T-cell (primary cell): ENCODE data around the gene RPL37A. TPM values are rescaled to one million over a fixed set of nuclear protein-coding genes. Genes with fewer than 3 reads are reported as not detected.

Source experiments
- ATAC-seq, 4 experiments: fragments of 200-7000 bp in 3 of 4; fragments of 150-1000 bp in 1 of 4; cut with Tn5 transposase; replicated peaks in 1 of 4; 1 replicate in 3 of 4; 2 replicates in 1 of 4; pipeline ENCODE4 v1.10.0; 2021; ENCODE audit warnings: moderate library complexity in 3 of 4, mild to moderate bottlenecking in 2 of 4, moderate number of reproducible peaks in 1 of 4
- CTCF ChIA-PET, 2 donors: fragments of 300-600 bp; sonication (Branson Sonifier 250); formaldehyde crosslinking; loops; one replicate each; lab custom pipeline; 2022; ENCODE audit warnings: antibody characterized with exemption in 2 of 2; lab: Charles Lee
- POLR2A ChIA-PET, 2 donors: fragments of 300-600 bp; sonication (Branson Sonifier 250); formaldehyde crosslinking; loops; one replicate each; lab custom pipeline; 2022; ENCODE audit warnings: antibody characterized with exemption in 2 of 2; lab: Charles Lee
- DNase-seq, 35 experiments: peaks; one replicate each; pipeline versions ENCODE4 v3.0.0 to v3.0.0-alpha.2; 2013 to 2023
- H3K27ac ChIP-seq: one replicate; pipeline ENCODE4 v1.5.1; 2013; ENCODE audit warnings: low read length
- H3K27me3 ChIP-seq, 2 experiments: replicated peaks in 1 of 2; 1 replicate in 1 of 2; 2 replicates in 1 of 2; pipeline versions ENCODE4 v1.6.1 to v1.7.0; 2013; ENCODE audit warnings: low read length in 1 of 2, mixed read lengths in 1 of 2; ENCODE audit not compliant: control insufficient read depth in 2 of 2, insufficient read depth in 2 of 2; ENCODE audit errors: extremely low read depth in 1 of 2
- H3K36me3 ChIP-seq, 2 donors: 1 replicate in 1 of 2; 2 replicates in 1 of 2; pipeline versions ENCODE4 v1.6.1 to v1.7.0; 2013; ENCODE audit warnings: low read length in 1 of 2; ENCODE audit not compliant: control insufficient read depth in 2 of 2, insufficient read depth in 1 of 2; ENCODE audit errors: extremely low read depth in 1 of 2
- H3K4me1 ChIP-seq, 2 experiments: 1 replicate in 1 of 2; 2 replicates in 1 of 2; pipeline versions ENCODE4 v1.6.1 to v1.7.0; 2013; ENCODE audit warnings: low read length in 2 of 2, mixed read lengths in 1 of 2; ENCODE audit not compliant: insufficient read depth in 2 of 2, control insufficient read depth in 1 of 2; ENCODE audit errors: extremely low read depth in 1 of 2
- H3K4me3 ChIP-seq, 2 donors: 1 replicate in 1 of 2; 2 replicates in 1 of 2; pipeline versions ENCODE4 v1.5.1 to v1.7.0; 2013; ENCODE audit warnings: mild to moderate bottlenecking in 2 of 2, low read length in 1 of 2, moderate library complexity in 1 of 2; ENCODE audit not compliant: control insufficient read depth in 1 of 2; ENCODE audit errors: extremely low read depth in 1 of 2
- H3K9me3 ChIP-seq: 2 replicates; pipeline ENCODE4 v1.7.0; 2013
- H3K27ac Mint-ChIP-seq, 2 donors: one replicate each; pipeline ENCODE4 v1.8.0; 2020 to 2021; ENCODE audit warnings: mild to moderate bottlenecking in 2 of 2, mixed read lengths in 2 of 2
- H3K27me3 Mint-ChIP-seq, 2 donors: one replicate each; pipeline ENCODE4 v1.8.0; 2021 to 2022; ENCODE audit warnings: mixed read lengths in 2 of 2
- H3K36me3 Mint-ChIP-seq: one replicate; pipeline ENCODE4 v1.8.0; 2021; ENCODE audit warnings: mixed read lengths
- H3K4me1 Mint-ChIP-seq, 3 donors: one replicate each; pipeline ENCODE4 v1.8.0; 2020 to 2022; ENCODE audit warnings: mixed read lengths in 3 of 3, mild to moderate bottlenecking in 1 of 3
- H3K4me3 Mint-ChIP-seq, 3 donors: one replicate each; pipeline ENCODE4 v1.8.0; 2020 to 2022; ENCODE audit warnings: mild to moderate bottlenecking in 3 of 3, mixed read lengths in 3 of 3, moderate library complexity in 3 of 3
- H3K9me3 Mint-ChIP-seq, 3 donors: one replicate each; pipeline ENCODE4 v1.8.0; 2020 to 2022; ENCODE audit warnings: mixed read lengths in 3 of 3
- WGBS: methylation state at CpG from one replicate; pipeline ENCODE4 v1.1.5; 2013; ENCODE audit warnings: missing lambda C conversion rate; ENCODE audit not compliant: insufficient coverage; 5-methylcytosine and 5-hydroxymethylcytosine counted together
- total RNA-seq, 35 experiments: library from RNA in 6 of 35; stranded (reverse) in 6 of 35; fragments of 120-200 nt in 1 of 35; gene quantifications; one replicate each; pipeline versions ENCODE4 v1.2.1 to v1.2.4 and lab custom pipeline; 2013 to 2026

RPL37A gene
- total RNA-seq, 5 donors from 2014 or later (not counting 1 experiment from before 2014, with no cell fraction given), result 3,102 to 3,715 (median 3,468) TPM

DNA sequence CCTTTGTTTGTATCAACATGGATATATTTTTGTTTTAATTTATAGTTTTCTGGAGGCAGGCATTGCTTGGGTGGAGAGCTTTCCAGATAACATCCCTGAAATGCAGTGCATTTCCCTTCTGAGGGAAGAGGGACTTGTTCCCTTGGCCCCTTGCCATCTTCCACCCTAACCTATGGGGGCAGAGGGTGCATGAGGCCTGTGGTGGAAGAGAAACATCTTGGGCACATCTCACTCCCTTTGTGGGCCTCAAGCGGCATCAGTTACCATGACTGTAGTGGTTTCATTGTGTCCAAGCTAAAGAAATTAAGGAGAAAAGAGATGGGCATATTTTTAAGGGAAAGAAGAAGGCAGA, 5.3 kb upstream of the RPL37A start:
- ChIA-PET CTCF (no interaction called here), POLR2A (no interaction called here)
- H3K36me3 Mint-ChIP-seq, result peaks cover 3% of the 10 kb centered on the region
- peaks cover 11 to 20% (median 11%) of the 10 kb centered on the region in 3 donors for H3K4me1 Mint-ChIP-seq
- WGBS, result no CpG with 5 or more reads among the region's 1 CpG
- DNase-seq (no peak), ATAC-seq (no peak)
- no peaks in the 10 kb centered on the region for H3K9me3 Mint-ChIP-seq
- no peak overlapping the region for H3K4me3 ChIP-seq
- H3K27ac Mint-ChIP-seq, result no peak overlapping the region
- H3K27me3 Mint-ChIP-seq, result no peaks in the 10 kb centered on the region
- peaks cover 11% of the 10 kb centered on the region in 2 experiments for H3K4me1 ChIP-seq
- no peaks in the 10 kb centered on the region for H3K36me3 ChIP-seq
- no peaks in the 10 kb centered on the region for H3K27me3 ChIP-seq
- no peak overlapping the region for H3K27ac ChIP-seq
- H3K4me3 Mint-ChIP-seq, result no peak overlapping the region
- no peaks in the 10 kb centered on the region for H3K9me3 ChIP-seq

DNA sequence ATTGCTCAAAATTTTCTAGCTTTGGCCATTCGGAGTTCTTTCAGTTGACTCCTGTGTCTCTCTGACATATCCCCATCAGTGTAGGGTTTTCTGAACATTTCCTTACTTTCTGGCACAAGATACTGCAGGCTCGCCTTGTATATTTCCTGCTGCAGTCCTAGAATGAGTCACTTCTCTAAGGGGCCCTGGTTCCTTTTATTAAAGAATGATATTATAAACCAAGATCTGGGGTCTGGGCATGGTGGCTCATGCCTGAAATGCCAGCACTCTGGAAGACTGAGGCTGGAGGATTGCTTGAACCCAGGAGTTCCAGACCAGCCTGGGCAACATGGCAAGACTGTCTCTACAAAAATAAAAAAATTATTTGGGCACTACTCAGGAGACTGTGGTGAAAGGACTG, 3.0 kb upstream of the RPL37A start:
- H3K27me3 ChIP-seq, result no peaks in the 10 kb centered on the region
- Mint-ChIP-seq H3K4me3 (no peak overlapping the region), H3K4me1 (peaks cover 27 to 40% (median 30%) of the 10 kb centered on the region in 3 donors), H3K9me3 (no peaks in the 10 kb centered on the region), H3K27ac (no peak overlapping the region), H3K36me3 (peaks cover 20% of the 10 kb centered on the region), H3K27me3 (no peaks in the 10 kb centered on the region)
- ChIA-PET POLR2A (no interaction called here), CTCF (no interaction called here)
- no peaks in the 10 kb centered on the region for H3K9me3 ChIP-seq
- ATAC-seq (no peak), DNase-seq (no peak)
- no peak overlapping the region for H3K27ac ChIP-seq
- WGBS, result no CpG with 5 or more reads among the region's 2 CpGs
- H3K4me1 ChIP-seq, result peaks cover 19 to 26% of the 10 kb centered on the region in 2 experiments
- no peak overlapping the region for H3K4me3 ChIP-seq
- H3K36me3 ChIP-seq, result peaks cover 4 to 13% of the 10 kb centered on the region in 2 donors

DNA sequence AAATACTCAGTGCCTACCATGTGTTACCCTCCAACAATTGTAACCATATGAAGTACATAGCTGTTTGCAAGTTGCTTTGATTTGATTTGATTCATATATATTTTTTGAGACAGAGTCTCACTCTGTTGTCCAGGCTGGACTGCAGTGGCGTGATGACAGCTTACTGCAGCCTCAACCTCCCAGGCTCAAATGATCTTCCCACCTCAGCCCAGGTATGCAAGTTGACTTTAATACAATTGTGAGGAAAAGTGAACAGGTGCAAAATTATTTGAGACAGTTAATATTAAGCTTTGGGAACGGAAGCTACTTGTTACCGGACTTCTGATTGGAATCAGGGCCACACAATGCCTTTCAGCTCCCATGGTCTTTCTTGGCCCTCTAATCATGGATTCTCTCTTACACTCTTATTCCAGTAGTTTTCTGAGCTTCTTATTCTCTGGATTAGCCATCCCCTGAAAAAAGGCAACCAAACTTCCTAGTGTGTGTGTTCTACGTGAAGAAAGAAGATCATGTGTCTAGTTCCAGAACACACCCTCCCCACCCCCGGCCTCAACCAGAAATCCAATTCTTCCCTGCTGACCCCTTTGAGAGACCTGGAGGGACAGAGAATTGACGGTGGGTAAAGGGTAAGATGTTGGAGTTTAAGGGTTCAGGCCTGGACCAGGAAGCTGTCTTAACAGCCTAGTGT, 1.1 kb upstream of the RPL37A start:
- Histone ChIP-seq H3K27ac (no peak overlapping the region), H3K9me3 (no peaks in the 10 kb centered on the region), H3K27me3 (no peaks in the 10 kb centered on the region), H3K4me1 (peaks cover 23 to 29% of the 10 kb centered on the region in 2 experiments), H3K4me3 (peak overlapping the region in 1 of 2 donors; percentile 88), H3K36me3 (peaks cover 4 to 32% of the 10 kb centered on the region in 2 donors)
- H3K4me3 Mint-ChIP-seq, result peak overlapping the region; percentile 94 to 98 (median 97)
- H3K27me3 Mint-ChIP-seq, result no peaks in the 10 kb centered on the region
- H3K27ac Mint-ChIP-seq, result peak overlapping the region; percentile 89 to 95
- POLR2A ChIA-PET, result interaction anchor here in 1 of 2 donors (1.6 kb wide), 1 partner anchor 86 kb away, joined by 8 read pairs; the partner anchor contains the start of gene SMARCAL1
- 100% methylated on average over 1 of the region's 6 CpGs for WGBS
- H3K4me1 Mint-ChIP-seq, result peaks cover 35 to 50% (median 44%) of the 10 kb centered on the region in 3 donors
- H3K9me3 Mint-ChIP-seq, result no peaks in the 10 kb centered on the region
- ATAC-seq (no peak), DNase-seq (no peak)
- CTCF ChIA-PET, result interaction anchor here (0.6 to 1.1 kb wide), 3 partner anchors 387 to 1296 kb away, joined by 4 to 7 read pairs (median 5); no protein-coding TSS in a partner anchor
- peaks cover 33% of the 10 kb centered on the region for H3K36me3 Mint-ChIP-seq

DNA sequence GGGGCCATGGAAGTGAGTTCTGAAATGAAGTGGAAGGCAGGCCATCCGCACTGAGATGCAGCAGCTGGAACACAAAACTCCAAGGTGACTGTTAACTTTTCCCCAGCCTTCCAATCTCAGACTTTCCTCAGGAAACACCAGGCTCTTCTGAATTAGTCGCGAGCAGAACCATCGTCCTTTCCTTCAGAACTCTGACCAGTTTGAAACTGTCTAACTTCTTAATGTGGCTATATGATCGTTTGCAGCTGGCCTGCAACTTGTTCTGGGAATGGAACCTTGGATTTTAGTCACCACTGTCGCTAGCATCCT, 620 bp upstream of the RPL37A start:
- Mint-ChIP-seq H3K36me3 (peaks cover 37% of the 10 kb centered on the region), H3K4me1 (peaks cover 40 to 55% (median 48%) of the 10 kb centered on the region in 3 donors), H3K9me3 (no peaks in the 10 kb centered on the region), H3K4me3 (peak overlapping the region; percentile 94 to 98 (median 97)), H3K27me3 (no peaks in the 10 kb centered on the region), H3K27ac (peak overlapping the region; percentile 89 to 95)
- Histone ChIP-seq H3K9me3 (no peaks in the 10 kb centered on the region), H3K36me3 (peaks cover 8 to 37% of the 10 kb centered on the region in 2 donors), H3K27me3 (no peaks in the 10 kb centered on the region), H3K27ac (peak overlapping the region; percentile 84), H3K4me1 (peaks cover 23 to 29% of the 10 kb centered on the region in 2 experiments), H3K4me3 (peak overlapping the region; percentile 88 to 89)
- ChIA-PET CTCF (interaction anchor here (0.6 to 1.1 kb wide), 3 partner anchors 384 to 1200 kb away, joined by 4 to 7 read pairs (median 5); no protein-coding TSS in a partner anchor), POLR2A (interaction anchor here in 1 of 2 donors (0.5 to 1.6 kb wide), 2 partner anchors 86 to 357 kb away, joined by 4 to 8 read pairs; partner anchors contain the start of gene SMARCAL1)
- DNase-seq, result no peak
- no peak for ATAC-seq
- WGBS, result 20% methylated on average over 2 of the region's 6 CpGs

DNA sequence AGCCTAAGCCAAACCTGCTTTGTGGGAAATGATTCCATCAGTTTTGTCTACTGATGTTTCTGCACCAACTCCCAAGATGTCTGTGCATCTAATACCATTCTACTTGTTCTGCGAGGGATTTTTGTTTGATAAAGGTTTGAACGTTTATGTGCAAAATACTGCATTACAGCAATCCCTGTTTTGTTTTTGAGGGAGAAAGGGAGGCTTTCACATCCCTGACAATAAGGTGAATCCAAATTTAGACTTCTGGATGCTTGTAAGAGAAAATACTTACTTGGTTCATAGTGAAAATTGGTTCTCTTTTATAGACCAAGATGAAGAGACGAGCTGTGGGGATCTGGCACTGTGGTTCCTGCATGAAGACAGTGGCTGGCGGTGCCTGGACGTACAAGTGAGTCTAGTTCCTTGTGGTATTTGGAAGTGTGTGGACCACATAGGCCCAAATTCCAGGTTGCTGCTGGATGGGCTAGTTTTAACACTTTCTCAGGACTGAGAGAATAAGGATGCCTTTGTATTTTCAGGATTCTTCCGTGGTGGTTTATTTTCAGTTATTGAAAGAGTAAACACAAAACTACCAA, 1.1 kb downstream of the RPL37A start:
- POLR2A ChIA-PET, result no interaction called here
- Mint-ChIP-seq H3K36me3 (peaks cover 45% of the 10 kb centered on the region), H3K4me1 (peaks cover 41 to 61% (median 54%) of the 10 kb centered on the region in 3 donors), H3K4me3 (peak overlapping the region; percentile 94 to 98 (median 97)), H3K9me3 (no peaks in the 10 kb centered on the region), H3K27ac (peak overlapping the region; percentile 89 to 95), H3K27me3 (no peaks in the 10 kb centered on the region)
- H3K27ac ChIP-seq, result peak overlapping the region; percentile 84
- peaks cover 23 to 29% of the 10 kb centered on the region in 2 experiments for H3K4me1 ChIP-seq
- CTCF ChIA-PET, result no interaction called here
- DNase-seq (peak in 1 of 35 experiments; percentile 16), ATAC-seq (no peak)
- peaks cover 11 to 52% of the 10 kb centered on the region in 2 donors for H3K36me3 ChIP-seq
- H3K9me3 ChIP-seq, result no peaks in the 10 kb centered on the region
- WGBS, result no CpG with 5 or more reads among the region's 6 CpGs
- no peaks in the 10 kb centered on the region for H3K27me3 ChIP-seq
- H3K4me3 ChIP-seq, result peak overlapping the region; percentile 88 to 89

DNA sequence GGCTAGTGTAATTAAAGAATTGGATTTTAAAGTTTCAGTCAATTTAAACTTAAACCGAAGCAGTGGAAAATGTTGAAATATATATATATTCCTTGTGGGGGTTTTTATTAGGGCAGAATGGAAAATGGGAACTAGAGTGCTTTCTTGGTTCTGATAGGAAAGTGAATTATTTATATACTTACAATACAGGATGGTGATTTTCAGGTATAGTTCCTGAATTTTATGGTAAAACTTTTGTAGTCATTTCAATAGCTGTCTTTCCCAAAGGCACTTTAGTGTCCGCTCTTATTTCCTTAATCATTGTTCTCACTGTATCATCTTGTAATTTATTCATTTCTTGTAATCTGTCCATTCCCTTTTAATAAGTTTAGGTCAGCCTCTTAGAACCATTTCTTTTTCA, 1.9 kb downstream of the RPL37A start:
- Mint-ChIP-seq H3K27me3 (no peaks in the 10 kb centered on the region), H3K27ac (peak overlapping the region; percentile 89 to 95), H3K4me3 (peak overlapping the region; percentile 94 to 98 (median 97)), H3K4me1 (peaks cover 41 to 61% (median 57%) of the 10 kb centered on the region in 3 donors), H3K36me3 (peaks cover 51% of the 10 kb centered on the region), H3K9me3 (no peaks in the 10 kb centered on the region)
- H3K4me1 ChIP-seq, result peaks cover 23 to 29% of the 10 kb centered on the region in 2 experiments
- DNase-seq, result no peak
- H3K27me3 ChIP-seq, result no peaks in the 10 kb centered on the region
- H3K9me3 ChIP-seq, result no peaks in the 10 kb centered on the region
- ATAC-seq, result no peak
- ChIA-PET POLR2A (interaction anchor here in 1 of 2 donors (0.6 to 0.7 kb wide), 2 partner anchors 408 to 587 kb away, joined by 3 to 6 read pairs; no protein-coding TSS in a partner anchor), CTCF (interaction anchor here in 1 of 2 donors (0.7 kb wide), 1 partner anchor 15 kb away, joined by 3 read pairs; no protein-coding TSS in a partner anchor)
- H3K4me3 ChIP-seq, result no peak overlapping the region
- H3K36me3 ChIP-seq, result peaks cover 11 to 52% of the 10 kb centered on the region in 2 donors
- WGBS, result no CpG with 5 or more reads among the region's 2 CpGs
- no peak overlapping the region for H3K27ac ChIP-seq
